Transverse colon (tissue), 4 donors: ENCODE measurements around the gene DHRS12. TPM values are rescaled to one million over a fixed set of nuclear protein-coding genes. Genes with fewer than 3 reads are reported as not detected.
A peak's percentile ranks its signal among the peaks of the same experiment; 100 is the strongest.

Experiments
- DNase-seq: peaks from one replicate; pipeline ENCODE4 v3.0.0-alpha.2; 2019
- H3K27ac ChIP-seq, 4 donors: fragments of 200-600 bp; sonication (generic); 2 replicates each; pipeline ENCODE4 v1.5.1; 2016 to 2018; ENCODE audit warnings: inconsistent platforms in 4 of 4
- H3K27me3 ChIP-seq: fragments of 200-600 bp; sonication (generic); 2 replicates; pipeline ENCODE4 v1.5.1; 2017; ENCODE audit warnings: inconsistent platforms
- H3K36me3 ChIP-seq, 4 donors: fragments of 200-600 bp; sonication (generic); 2 replicates each; pipeline ENCODE4 v1.5.1; 2017 to 2019; ENCODE audit warnings: inconsistent platforms in 4 of 4
- H3K4me1 ChIP-seq, 4 donors: fragments of 200-600 bp; sonication (generic); 2 replicates each; pipeline ENCODE4 v1.5.1; 2017 to 2020; ENCODE audit warnings: inconsistent platforms in 4 of 4
- H3K4me3 ChIP-seq, 4 donors: fragments of 200-600 bp; sonication (generic); 1 replicate in 1 of 4; 2 replicates in 3 of 4; pipeline versions ENCODE4 v1.5.1 to v1.6.1; 2017 to 2019; ENCODE audit warnings: inconsistent platforms in 4 of 4
- H3K9me3 ChIP-seq, 2 donors: fragments of 200-600 bp; sonication (generic); 2 replicates each; pipeline ENCODE4 v1.5.1; 2017 to 2019; ENCODE audit warnings: inconsistent platforms in 2 of 2
- EP300 ChIP-seq: sonication (generic); formaldehyde crosslinking; IDR thresholded peaks from one replicate; pipeline ENCODE4 v1.6.1; 2017; ENCODE audit warnings: antibody characterized with exemption, low read depth
- POLR2A ChIP-seq: fragments of 450-650 bp; IDR thresholded peaks from one replicate; pipeline ENCODE4 v1.6.1; 2016; ENCODE audit warnings: antibody characterized with exemption, mild to moderate bottlenecking, moderate library complexity
- POLR2AphosphoS5 ChIP-seq, 3 donors: sonication (generic); formaldehyde crosslinking; IDR thresholded peaks; one replicate each; pipeline ENCODE4 v1.6.1; 2016; ENCODE audit warnings: antibody characterized with exemption in 3 of 3
- WGBS, 2 donors: methylation state at CpG; one replicate each; pipeline ENCODE4 v1.1.5; 2018; ENCODE audit warnings: low coverage in 1 of 2; 5-methylcytosine and 5-hydroxymethylcytosine counted together
- in situ Hi-C, 4 donors: fragments of 200-750 bp; cut with MboI; loops; one replicate each; pipeline versions ENCODE4 v1.15.0 to v1.15.1; 2017; ENCODE audit warnings: low sequenced_read_pairs in 3 of 4, low pct_ligation_motif_present in 1 of 4, low pct_unique_long_range_greater_than_20kb in 1 of 4
- intact Hi-C: fragments of 100-400 bp; cut with DNase I; formaldehyde crosslinking; loops from one replicate; pipeline ENCODE4 v1.15.1; 2023; ENCODE audit warnings: low total_unique reads
- total RNA-seq, 4 donors: library from RNA; depleted of rRNA; stranded (reverse); fragments of >200 nt; gene quantifications; one replicate each; pipeline ENCODE4 v1.1.0, GENCODE V29; 2016
- TF ChIP-seq, protein P1 (sequence below), 5 experiments: fragments of 200-600 bp in 3 of 5; fragments of 450-650 bp in 2 of 5; sonication (generic) in 3 of 5; IDR thresholded peaks; 1 replicate in 2 of 5; 2 replicates in 3 of 5; pipeline ENCODE4 v1.5.1; 2016 to 2017; ENCODE audit warnings: antibody characterized with exemption in 5 of 5, inconsistent platforms in 3 of 5, mild to moderate bottlenecking in 2 of 5, moderate library complexity in 1 of 5

DHRS12 gene
- total RNA-seq, 4 donors from 2014 or later, result 5.2 to 17.8 (median 13.5) TPM

DNA sequence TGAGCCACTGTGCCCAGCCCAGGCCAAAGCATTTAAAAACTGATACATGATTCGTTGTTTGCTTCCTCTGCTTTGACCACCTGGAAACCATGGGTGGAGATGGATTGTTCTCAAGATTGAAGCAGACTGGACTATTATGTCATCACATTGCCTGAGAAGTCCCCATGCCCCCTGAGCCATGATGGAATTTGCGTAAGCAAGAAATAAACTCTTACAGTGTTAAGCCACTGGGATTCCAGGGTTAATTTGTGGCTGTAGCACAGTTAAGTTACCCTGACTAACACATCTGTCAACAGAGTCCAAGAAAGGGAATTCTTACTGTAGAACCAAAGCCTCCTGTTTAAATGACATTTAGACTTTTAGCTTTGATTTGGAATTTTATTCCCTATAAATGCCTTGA lies 19.4 kb upstream of the DHRS12 start:
- in situ Hi-C loops (loop anchor here in 1 of 4 donors (25.0 kb wide), 2 partner anchors 314 to 614 kb away; partner anchors contain the start of gene NEK5), intact Hi-C loops (no loop called here)
- no peak for DNase-seq
- no peaks in the 10 kb centered on the region for H3K9me3 ChIP-seq
- H3K4me3 ChIP-seq, result no peak overlapping the region
- WGBS, 2 donors, result 67 to 87% methylated on average over 1 to 2 of the region's 2 CpGs
- peaks cover 0 to 27% (median 4%) of the 10 kb centered on the region in 4 donors for H3K4me1 ChIP-seq
- no peaks in the 10 kb centered on the region for H3K36me3 ChIP-seq
- TF ChIP-seq, protein P1, sequence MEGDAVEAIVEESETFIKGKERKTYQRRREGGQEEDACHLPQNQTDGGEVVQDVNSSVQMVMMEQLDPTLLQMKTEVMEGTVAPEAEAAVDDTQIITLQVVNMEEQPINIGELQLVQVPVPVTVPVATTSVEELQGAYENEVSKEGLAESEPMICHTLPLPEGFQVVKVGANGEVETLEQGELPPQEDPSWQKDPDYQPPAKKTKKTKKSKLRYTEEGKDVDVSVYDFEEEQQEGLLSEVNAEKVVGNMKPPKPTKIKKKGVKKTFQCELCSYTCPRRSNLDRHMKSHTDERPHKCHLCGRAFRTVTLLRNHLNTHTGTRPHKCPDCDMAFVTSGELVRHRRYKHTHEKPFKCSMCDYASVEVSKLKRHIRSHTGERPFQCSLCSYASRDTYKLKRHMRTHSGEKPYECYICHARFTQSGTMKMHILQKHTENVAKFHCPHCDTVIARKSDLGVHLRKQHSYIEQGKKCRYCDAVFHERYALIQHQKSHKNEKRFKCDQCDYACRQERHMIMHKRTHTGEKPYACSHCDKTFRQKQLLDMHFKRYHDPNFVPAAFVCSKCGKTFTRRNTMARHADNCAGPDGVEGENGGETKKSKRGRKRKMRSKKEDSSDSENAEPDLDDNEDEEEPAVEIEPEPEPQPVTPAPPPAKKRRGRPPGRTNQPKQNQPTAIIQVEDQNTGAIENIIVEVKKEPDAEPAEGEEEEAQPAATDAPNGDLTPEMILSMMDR (IDR thresholded peaks at IDR 0.05), result no peak
- TF ChIP-seq POLR2AphosphoS5 (IDR thresholded peaks at IDR 0.05), result no peak
- TF ChIP-seq EP300, result no peak
- no peak for TF ChIP-seq POLR2A
- H3K27me3 ChIP-seq, result no peaks in the 10 kb centered on the region
- no peak overlapping the region for H3K27ac ChIP-seq

DNA sequence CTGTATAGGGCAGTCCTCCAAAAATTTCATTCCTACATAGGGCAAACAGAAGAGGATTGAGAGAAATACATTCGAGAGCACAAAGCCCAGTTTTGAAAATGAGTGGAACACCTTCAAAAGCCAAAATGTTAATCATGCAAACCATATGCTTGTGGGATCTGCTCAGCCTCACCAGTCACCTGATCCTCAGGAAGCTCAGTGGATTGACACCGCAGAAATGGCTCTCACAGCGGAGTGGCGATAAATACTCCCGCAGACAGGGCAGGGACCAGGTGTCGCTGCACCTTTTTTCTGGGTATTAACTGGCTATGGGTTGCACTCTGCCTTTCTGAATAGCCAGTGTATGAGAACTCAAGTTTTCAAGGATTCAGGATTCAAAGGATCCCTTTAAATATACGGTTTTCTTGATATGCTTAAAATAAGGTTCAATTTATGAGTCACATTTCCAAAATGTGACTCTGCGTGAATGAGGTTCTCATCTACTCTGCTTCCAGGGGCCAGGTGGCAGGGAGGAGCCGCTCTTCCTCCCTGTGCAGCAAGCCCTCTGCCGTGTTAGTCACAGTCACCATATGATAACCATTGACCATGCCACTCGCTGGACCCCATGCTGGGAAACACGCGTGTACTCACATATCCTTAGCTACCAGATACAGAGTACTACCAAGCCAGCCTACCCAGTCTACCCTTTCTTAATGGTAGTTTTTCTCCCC lies 18.3 kb upstream of the DHRS12 start:
- DNase-seq, result no peak
- intact Hi-C loops, result no loop called here
- TF ChIP-seq POLR2AphosphoS5 (IDR thresholded peaks at IDR 0.05) (no peak), POLR2A (no peak), EP300 (no peak)
- TF ChIP-seq, protein P1 (IDR thresholded peaks at IDR 0.05), result no peak
- H3K36me3 ChIP-seq, result no peaks in the 10 kb centered on the region
- no peak overlapping the region for H3K4me3 ChIP-seq
- peaks cover 0 to 25% (median 4%) of the 10 kb centered on the region in 4 donors for H3K4me1 ChIP-seq
- in situ Hi-C loops, result loop anchor here in 1 of 4 donors (25.0 kb wide), 2 partner anchors 315 to 615 kb away; partner anchors contain the start of gene NEK5
- no peaks in the 10 kb centered on the region for H3K27me3 ChIP-seq
- H3K27ac ChIP-seq, result peak overlapping the region in 1 of 4 donors; percentile 30
- 80 to 84% methylated on average over 7 to 13 of the region's 13 CpGs for WGBS, 2 donors
- no peaks in the 10 kb centered on the region for H3K9me3 ChIP-seq

DNA sequence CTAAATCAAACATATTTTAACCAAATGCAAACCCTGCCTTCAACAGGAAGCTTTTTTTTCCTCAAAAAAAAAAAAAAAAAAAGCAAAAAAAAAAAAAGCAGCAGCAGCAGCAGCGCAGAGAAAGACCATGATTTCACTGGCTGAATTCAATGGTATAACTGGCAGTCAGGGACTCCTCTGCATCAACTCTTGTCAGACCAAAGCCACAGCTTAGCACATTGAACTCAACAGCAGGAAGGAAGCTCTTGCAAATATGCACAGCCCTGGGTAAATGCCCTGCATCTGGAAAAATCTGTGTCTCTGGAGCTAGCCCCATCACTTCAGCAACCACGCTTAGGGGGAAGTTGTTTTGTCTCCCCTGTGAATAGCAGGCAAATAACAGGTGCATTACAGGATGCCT lies 17.6 kb upstream of the DHRS12 start:
- in situ Hi-C loops, result loop anchor here in 1 of 4 donors (25.0 kb wide), 2 partner anchors 316 to 616 kb away; partner anchors contain the start of gene NEK5
- Histone ChIP-seq H3K27me3 (no peaks in the 10 kb centered on the region), H3K4me1 (peaks cover 0 to 18% (median 3%) of the 10 kb centered on the region in 4 donors), H3K4me3 (no peak overlapping the region), H3K9me3 (no peaks in the 10 kb centered on the region), H3K27ac (peak overlapping the region in 1 of 4 donors; percentile 30), H3K36me3 (no peaks in the 10 kb centered on the region)
- WGBS, 2 donors, result 13 to 70% methylated on average over 1 to 2 of the region's 2 CpGs
- DNase-seq, result no peak
- intact Hi-C loops, result no loop called here
- TF ChIP-seq POLR2AphosphoS5 (IDR thresholded peaks at IDR 0.05) (no peak), EP300 (no peak), POLR2A (no peak)
- TF ChIP-seq, protein P1 (IDR thresholded peaks at IDR 0.05), result no peak

DNA sequence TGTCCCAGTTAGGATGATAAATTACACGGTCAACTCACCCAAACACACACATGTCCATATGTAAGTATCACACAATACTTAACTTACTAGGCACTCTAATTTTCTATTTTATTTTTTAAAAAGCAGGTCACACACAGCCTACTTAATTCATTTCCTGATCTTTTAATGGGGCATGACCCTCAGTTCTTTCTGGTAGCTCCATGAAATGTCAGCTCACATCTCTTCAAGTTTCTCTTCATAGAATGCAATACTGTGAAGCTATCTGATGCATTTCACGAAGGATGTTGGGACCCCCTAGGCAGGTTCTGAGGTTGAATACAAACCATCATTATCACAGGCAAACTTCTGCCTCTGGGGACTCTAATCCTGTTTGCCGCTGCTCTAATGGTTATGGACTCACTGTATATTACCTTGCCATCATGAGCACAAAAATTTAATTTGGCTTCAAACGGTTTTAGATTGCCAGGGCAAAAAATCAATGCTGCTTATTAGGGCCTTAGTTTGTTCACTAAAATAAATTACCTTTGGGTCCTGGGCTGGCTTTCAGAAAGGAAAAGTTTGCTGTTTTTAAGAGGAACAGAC lies 16.1 kb upstream of the DHRS12 start:
- Histone ChIP-seq H3K4me1 (peaks cover 5 to 12% (median 6%) of the 10 kb centered on the region in 4 donors), H3K9me3 (no peaks in the 10 kb centered on the region), H3K36me3 (no peaks in the 10 kb centered on the region), H3K4me3 (no peak overlapping the region), H3K27me3 (no peaks in the 10 kb centered on the region), H3K27ac (no peak overlapping the region)
- TF ChIP-seq, protein P1 (IDR thresholded peaks at IDR 0.05), result no peak
- TF ChIP-seq POLR2AphosphoS5 (IDR thresholded peaks at IDR 0.05) (no peak), POLR2A (no peak), EP300 (no peak)
- in situ Hi-C loops (loop anchor here in 1 of 4 donors (25.0 kb wide), 2 partner anchors 317 to 617 kb away; partner anchors contain the start of gene NEK5), intact Hi-C loops (no loop called here)
- no peak for DNase-seq
- WGBS, 2 donors, result 83 to 86% methylated on average over 3 to 4 of the region's 4 CpGs
